GM21737 (cell line): ENCODE measurements around the gene RFXANK.
"Not testable (repeated sequence)": the region's sequence is repeated elsewhere in the genome, so short reads cannot be mapped to it uniquely, and the experiment has no call there.

ENCODE experiments used
- ATAC-seq: cut with Tn5 transposase; IDR thresholded peaks from one replicate; pipeline ENCODE4 v1.9.1; 2021; ENCODE audit warnings: mild to moderate bottlenecking, moderate library complexity; ENCODE audit not compliant: unreplicated experiment

Gene RFXANK

GRCh38 chr19:19204181-19204580 lies 12.1 kb downstream of the RFXANK start:
- no peak for ATAC-seq

DNA sequence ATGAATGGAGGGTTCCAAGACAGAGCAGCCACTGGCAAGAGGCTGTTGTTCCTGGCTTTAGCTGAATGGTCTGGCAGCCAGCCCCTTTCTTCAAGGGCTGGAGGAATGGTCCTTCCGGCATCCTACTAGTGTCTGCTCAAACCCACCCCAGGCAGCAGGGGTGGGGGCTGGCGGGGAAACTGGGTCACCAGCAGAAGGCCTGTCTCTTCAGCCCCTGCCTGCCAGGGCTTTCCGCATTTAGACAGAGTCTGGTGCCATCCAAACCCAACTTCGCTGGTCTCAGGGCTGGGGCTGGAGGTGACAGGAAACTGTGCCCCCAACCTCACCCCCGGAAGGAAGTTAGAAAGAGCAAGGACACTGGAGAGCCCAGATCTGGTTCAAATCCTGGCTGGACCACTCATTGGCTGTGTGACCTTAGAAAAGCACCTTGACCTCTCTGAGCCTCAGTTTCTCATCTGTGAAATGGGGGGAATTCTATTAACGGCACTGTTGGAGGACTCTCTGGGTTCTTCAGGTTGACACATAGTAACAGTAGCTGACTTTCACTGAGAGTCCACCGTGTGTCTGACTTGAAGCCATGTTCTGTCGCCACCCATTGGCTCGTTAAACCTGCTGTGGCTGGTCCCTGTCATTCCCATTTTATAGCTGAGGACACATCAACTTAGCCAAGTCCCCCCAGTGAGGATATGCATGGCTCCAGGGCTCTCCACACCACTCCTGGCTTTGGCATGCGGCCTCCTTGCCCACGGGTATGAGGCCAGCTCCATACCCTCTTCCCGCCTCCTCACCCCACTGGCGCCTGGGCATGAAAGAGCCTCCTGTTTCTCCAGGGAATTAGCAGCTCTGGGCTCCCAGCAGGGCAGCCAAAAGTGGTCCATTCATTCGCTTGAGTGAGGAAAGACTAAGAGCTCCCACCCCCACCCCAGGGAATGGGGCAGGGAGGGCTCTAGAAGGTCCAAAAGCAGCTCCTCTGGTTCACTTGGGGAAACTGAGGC lies 13.7 kb downstream of the RFXANK start:
- no peak for ATAC-seq

DNA sequence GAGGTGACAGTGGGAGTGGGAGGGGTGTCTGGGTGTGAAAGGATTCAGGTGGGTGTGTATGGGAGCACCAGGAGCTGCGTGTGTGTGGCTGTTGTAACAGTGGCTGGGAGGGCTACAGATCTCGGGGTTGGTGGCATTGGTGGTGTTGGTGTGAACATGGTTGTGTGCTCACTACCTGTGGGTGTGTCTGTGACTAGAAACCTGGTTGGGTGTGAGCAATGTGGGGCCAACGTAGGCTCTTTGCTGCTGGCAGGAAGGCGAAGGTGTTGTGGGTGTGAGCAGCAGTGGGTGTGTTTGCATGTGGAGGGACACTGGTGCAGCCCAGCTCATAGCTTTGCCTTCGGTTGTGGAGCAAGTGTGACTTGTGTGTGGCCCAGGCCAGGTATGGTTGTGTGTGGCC lies 14.9 kb downstream of the RFXANK start:
- no peak for ATAC-seq

DNA sequence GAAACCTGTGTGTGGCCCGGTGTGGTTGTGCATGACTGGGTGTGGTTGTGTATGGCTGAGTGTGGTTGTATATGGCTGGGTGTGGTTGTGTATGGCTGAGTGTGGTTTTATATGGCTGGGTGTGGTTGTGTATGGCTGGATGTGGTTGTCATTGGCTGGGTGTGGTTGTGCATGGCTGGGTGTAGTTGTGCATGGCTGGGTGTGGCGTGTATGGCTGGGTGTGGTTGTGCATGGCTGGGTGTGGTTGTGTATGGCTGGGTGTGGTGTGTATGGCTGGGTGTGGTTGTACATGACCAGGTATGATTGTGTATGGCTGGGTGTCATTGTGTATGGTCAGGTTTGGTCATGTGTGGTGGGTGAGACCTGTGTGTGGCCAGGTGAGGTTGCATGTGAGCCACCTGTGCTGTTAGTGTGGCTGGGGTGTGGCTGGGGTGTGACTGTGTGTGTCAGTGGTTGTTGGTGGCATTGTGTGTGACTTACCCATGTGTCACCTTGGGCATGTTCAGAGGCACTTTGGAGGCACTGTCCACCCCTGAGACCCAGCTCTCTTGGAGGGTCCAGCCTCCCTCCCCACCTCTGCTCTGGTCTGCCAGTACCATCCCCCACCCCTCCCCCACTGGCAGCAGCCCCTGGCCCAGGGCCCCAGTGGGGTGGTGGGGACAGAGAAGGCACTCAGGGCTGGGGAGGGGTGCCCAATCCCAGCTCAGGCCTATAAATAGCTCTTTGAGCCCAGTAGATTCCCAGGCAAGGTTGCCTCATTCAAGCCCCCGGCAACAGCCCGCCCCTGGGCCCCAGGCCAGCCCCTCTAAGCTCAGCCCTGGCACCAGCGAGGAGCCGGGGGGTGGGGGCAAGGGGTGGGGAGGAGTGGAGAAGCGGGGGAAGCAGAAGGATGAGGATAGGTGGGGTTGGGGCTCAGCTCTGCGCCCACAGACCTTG lies 15.8 kb downstream of the RFXANK start:
- no peak for ATAC-seq

DNA sequence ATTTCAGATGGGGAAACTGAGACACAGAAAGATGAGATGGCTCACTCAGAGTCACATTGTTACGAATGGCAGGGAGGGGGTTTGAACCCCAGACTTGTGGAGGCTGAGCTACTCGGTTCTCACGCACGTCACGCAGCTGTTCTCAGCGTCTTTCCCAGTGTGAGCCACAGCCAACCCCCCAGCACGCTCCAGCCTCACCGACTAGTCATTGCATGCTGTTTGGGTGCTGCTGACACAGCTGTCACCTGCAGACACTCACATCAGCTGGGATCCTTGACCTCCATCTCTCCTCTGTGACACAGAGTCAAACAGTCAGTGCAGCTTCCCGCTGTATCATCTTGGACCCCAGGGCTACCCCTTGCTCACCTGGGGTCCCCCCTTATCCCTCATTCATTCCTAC lies 17.3 kb downstream of the RFXANK start:
- no peak for ATAC-seq

DNA sequence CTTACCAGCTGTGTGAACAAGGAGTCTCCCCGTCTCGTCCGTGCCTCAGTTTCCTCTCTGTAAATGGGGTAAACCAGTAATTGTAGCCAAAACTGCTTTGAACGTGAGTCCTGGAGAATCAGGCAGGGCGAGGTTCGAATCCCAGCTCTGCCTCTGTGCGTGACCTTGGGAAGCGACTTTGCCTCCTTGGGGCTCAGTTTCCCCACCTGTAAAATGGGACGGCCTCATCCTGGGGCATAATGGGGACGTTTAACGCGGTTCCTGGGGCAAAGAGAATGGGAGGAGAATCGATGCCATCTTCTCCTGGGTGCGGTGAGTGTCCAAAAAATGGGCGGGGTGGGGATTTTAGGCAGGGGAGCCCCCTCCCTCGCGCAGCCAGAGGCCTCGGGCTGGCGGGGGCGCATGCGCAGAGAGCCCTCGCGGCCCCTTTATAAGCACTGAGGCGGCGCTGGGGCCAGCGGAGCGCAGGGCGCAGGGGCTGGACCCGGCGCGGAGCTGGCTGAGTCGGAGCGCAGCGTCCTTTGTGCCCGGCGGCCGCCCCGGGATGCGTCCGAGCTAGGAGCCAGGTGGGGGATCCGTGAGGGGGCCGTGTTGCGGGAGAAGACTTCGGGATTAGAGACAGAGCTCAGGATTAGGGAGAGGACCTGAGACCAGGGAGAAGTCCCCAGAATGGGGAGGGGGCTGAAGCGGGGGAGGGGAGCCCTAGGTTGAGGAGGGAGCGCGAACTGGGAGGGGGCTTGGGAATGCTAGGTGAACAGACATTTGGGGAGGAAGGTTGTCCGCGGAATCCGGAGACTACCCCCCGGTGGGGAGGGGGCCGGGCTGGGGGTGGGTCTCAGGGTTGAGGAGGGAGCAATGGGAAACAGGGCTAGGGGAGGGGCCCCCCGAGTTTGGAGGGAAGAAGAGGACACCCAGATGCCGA lies 19.7 kb downstream of the RFXANK start, which contains the start of gene NCAN:
TSS of gene NCAN (plus strand) at position 460 of the 922 bp plus-strand sequence. CDS start 4,996 bp downstream, outside the sequence.
- no peak for ATAC-seq

- no peak for ATAC-seq
Observed at GRCh38 chr19:19212916-19213315, 20.9 kb downstream of the RFXANK start.

DNA sequence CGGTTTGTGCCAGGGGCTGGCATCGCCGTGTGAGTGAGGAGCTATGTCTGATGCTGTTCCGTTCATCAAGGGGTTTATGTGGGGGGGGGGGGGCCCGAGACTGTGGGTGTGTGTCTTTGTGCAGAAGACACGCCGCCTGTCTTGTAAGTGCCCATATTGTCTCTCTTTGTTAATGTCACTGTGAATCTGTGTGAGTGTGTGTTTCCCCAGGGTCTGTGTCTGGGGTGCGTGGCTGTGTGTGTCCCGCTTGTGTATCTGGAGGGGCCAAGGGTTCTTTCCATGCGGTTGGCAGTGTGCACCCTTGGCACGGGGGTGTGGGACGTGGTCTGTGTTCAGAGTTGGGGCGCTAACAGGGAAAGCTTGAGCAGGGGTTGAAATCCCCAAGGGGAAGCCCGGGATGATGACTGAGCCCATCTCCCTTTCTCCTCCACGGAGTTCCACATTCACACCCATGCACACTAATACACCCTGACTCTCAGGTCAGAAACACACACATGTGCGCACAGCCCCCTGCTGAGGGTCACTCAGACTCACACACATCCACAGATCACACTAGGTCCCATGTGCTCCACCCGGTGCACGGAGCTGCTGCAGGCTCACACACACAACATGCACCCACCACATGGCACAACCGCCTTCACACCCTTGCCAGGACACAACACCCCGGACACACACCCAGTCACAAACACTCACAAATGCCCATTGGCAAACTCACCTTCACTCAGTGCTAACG lies 21.5 kb downstream of the RFXANK start:
- no peak for ATAC-seq

DNA sequence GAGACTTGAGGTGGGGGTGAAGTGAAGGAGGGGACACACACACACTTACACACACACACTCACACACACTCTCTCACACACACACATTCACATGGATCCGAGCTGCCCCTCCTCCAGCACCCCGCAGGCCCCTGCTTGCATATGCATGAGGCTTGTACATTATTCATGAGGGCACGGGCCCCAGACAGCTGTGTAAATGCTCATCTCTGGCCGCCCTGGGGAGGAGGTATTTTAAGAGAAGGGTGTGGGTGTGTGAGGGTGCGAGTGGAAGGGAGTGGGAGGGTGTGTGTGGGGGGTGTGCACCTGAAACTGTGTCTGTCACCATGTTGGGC lies 22.1 kb downstream of the RFXANK start:
- ATAC-seq: no peak

DNA sequence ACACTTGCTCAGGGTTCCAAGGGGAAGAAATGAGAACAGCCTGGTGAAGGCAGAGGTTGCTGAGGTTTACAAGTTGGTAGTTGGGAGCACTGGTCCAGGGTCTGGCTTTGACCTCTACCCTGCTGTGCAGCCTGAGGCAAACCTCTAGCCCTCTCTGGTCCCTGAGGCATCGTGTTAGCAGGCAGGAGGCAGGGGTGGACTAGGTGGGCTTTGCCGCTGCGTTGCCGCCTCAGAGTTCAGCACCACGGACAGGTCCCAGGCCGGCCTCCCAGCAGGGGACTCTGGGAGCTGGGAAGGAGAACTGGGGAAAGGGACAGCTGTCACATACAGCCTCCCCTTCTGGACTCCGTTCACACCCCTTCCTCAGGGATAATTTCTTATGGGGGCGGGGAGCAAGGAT lies 22.8 kb downstream of the RFXANK start:
- no peak for ATAC-seq

GRCh38 chr19:19215792-19216191 lies 23.7 kb downstream of the RFXANK start:
- no peak for ATAC-seq

DNA sequence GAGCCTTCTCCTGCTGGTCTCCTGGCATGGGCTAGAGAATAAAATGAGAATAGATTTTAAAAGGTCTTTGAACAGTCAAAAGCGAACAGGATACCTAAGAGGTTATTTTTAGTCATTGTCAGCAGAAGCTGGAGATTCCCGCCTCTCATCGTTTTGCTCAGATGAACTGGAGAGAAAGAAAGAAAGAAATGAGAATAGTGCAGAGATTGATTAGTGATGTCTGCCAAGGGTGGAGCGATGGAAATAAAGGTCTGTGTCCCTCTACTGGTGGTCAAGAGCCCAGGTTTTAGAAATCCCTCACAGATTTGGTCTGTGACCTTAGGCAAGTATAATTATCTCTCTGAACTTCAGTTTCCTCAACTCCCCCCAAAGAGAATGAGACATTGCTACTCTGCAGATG lies 25.0 kb downstream of the RFXANK start:
- ATAC-seq: no peak

GRCh38 chr19:19218911-19219310 lies 26.9 kb downstream of the RFXANK start:
- no peak for ATAC-seq

- ATAC-seq: not testable (repeated sequence)
Observed at GRCh38 chr19:19221000-19221399, 28.9 kb downstream of the RFXANK start.

- ATAC-seq: no peak
Observed at GRCh38 chr19:19223060-19223459, 31.0 kb downstream of the RFXANK start.

GRCh38 chr19:19223636-19224035 lies 31.6 kb downstream of the RFXANK start:
- ATAC-seq: no peak

- ATAC-seq: no peak
Observed at GRCh38 chr19:19224150-19224851, 32.2 kb downstream of the RFXANK start.

DNA sequence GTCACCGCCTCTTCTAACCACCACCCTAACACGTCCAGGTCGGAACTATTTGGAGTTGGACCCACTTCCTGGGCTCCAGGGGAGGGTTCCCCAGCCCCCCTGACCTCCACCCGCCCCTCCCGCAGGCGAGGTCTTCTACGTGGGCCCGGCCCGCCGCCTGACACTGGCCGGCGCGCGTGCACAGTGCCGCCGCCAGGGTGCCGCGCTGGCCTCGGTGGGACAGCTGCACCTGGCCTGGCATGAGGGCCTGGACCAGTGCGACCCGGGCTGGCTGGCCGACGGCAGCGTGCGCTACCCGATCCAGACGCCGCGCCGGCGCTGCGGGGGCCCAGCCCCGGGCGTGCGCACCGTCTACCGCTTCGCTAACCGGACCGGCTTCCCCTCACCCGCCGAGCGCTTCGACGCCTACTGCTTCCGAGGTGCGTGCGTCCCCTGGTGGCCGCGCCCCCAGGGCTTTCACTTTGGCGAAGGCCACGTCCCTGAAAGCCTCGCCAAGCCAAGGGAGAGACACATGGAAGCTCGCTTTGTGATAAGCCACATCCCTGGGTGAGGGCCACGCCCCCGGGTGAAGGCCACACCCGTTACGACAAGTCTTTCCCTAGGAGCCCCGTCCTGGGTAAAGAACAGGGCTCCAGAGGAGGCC lies 32.9 kb downstream of the RFXANK start:
- ATAC-seq: no peak

- ATAC-seq: no peak
Observed at GRCh38 chr19:19226204-19226603, 34.1 kb downstream of the RFXANK start.
